ENCODE results near the gene PLEKHS1.

The PLEKHS1 gene

DNA sequence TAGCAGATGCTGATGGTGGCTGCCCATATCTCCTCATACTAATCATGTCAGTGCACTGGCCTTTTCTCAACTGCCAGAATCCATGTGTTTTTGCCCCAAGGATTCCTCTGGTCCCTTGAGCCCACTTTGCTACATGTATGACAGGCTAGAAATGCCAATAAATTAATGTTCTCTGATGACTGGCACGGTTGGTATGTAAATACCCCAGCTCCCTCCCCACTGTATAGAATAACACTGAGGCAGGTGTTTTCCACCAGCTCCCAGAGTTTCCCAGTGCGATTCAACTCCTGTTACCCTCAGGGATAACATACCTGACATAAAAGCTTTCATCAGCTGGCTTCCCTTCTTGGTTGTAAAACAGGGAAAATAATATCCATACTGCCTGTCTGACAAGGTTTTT lies 9.0 kb upstream of the PLEKHS1 start:
- no peak for DNase-seq
- no peaks in the 10 kb centered on the region for H3K36me3 ChIP-seq (replicated peaks)
- no peak overlapping the region for H3K4me3 ChIP-seq (ENCODE audit: low read depth, low read length)
- in situ Hi-C loops (cut with HindIII; ENCODE audit: low pct_ligation_motif_present, low sequenced_read_pairs): no loop called here
- TF ChIP-seq, protein P1, sequence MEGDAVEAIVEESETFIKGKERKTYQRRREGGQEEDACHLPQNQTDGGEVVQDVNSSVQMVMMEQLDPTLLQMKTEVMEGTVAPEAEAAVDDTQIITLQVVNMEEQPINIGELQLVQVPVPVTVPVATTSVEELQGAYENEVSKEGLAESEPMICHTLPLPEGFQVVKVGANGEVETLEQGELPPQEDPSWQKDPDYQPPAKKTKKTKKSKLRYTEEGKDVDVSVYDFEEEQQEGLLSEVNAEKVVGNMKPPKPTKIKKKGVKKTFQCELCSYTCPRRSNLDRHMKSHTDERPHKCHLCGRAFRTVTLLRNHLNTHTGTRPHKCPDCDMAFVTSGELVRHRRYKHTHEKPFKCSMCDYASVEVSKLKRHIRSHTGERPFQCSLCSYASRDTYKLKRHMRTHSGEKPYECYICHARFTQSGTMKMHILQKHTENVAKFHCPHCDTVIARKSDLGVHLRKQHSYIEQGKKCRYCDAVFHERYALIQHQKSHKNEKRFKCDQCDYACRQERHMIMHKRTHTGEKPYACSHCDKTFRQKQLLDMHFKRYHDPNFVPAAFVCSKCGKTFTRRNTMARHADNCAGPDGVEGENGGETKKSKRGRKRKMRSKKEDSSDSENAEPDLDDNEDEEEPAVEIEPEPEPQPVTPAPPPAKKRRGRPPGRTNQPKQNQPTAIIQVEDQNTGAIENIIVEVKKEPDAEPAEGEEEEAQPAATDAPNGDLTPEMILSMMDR (IDR thresholded peaks at IDR 0.05; ENCODE audit: low read depth, low read length, missing control alignments): no peak
- no peaks in the 10 kb centered on the region for H3K27me3 ChIP-seq (replicated peaks)
- H3K27ac ChIP-seq: no peak overlapping the region

DNA sequence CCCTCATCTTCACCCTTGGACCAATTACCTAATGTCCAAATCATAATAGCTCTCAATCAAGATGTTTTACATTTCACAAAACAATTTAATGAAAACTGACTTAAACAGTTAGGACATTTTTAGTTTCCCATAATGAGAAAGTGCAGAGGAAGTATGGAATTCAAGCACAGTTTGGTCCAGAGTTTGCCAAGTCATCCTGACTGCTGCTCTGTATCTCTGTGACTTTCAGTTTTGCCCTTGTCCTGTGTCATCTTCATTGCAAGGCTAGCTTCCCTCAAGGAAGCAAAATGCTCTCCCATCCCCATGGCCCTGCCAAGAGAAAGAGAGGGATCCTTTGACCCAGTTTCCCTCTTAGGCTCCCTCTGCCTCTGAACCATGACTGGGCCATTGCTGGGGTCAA lies 7.9 kb upstream of the PLEKHS1 start:
- Histone ChIP-seq H3K27ac (no peak overlapping the region), H3K4me3 (ENCODE audit: low read depth, low read length) (no peak overlapping the region), H3K36me3 (replicated peaks) (no peaks in the 10 kb centered on the region), H3K27me3 (replicated peaks) (no peaks in the 10 kb centered on the region)
- in situ Hi-C loops (cut with HindIII; ENCODE audit: low pct_ligation_motif_present, low sequenced_read_pairs): no loop called here
- DNase-seq: no peak
- TF ChIP-seq, protein P1 (IDR thresholded peaks at IDR 0.05; ENCODE audit: low read depth, low read length, missing control alignments): no peak

DNA sequence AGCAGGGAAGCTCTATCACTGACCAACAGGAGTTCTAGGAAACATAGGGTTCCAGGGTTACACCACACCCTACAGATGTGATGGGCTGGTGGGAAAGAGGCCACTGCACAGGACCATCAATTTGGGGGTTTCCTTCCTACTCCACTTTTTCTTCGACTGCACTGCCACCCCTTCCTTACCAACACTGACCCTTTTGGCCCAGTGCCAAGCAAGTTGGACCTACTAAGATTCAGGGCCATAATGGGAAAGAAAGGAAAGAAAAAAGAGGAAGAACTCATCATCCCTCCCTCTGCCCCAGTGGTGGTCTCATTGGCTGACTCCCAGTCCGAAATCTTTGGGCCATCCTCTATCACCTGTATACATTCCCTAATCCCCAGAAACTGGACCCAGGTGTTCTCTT lies 6.1 kb upstream of the PLEKHS1 start:
- TF ChIP-seq, protein P1 (IDR thresholded peaks at IDR 0.05; ENCODE audit: low read depth, low read length, missing control alignments): no peak
- H3K4me3 ChIP-seq (ENCODE audit: low read depth, low read length): no peak overlapping the region
- DNase-seq: no peak
- H3K27me3 ChIP-seq (replicated peaks): no peaks in the 10 kb centered on the region
- H3K27ac ChIP-seq: no peak overlapping the region
- no peaks in the 10 kb centered on the region for H3K36me3 ChIP-seq (replicated peaks)
- in situ Hi-C loops (cut with HindIII; ENCODE audit: low pct_ligation_motif_present, low sequenced_read_pairs): no loop called here

DNA sequence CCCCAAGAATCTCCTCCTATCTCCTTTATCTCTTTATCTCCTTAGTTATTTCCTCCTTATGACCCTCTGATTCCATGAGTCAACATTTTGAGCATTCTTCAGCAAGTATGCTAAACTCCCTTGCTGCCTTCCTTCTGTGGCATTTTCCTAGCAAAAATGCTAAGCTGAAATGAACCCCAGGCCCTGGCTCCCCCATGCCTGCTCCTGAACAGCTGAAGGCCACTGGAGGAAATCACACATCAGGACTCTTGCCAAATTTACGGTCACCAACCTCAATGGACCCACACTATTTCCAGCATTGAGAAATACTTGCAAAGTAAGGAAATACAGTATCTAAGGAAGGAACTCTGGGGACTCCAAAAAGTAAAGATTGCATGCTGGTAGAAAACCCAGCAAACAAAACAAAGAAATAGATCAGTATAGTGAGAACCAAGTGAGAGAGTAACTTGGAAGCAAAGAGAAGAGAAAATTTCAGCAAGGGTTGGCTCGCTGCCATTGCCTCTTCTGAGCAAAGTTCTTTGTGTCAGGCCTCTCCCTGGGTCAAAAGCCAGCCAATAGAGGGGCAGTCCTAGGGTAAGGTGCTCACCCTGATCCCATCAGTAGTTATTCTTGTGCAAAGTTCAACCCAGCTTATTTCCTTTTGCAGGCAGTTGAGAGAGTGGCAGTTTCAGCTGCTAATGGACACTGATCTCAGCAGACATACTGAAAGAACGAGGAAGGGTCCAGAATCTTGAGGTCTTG lies 5.1 kb upstream of the PLEKHS1 start:
- peak; percentile 27 for DNase-seq
- no peaks in the 10 kb centered on the region for H3K36me3 ChIP-seq (replicated peaks)
- no peaks in the 10 kb centered on the region for H3K27me3 ChIP-seq (replicated peaks)
- H3K27ac ChIP-seq: no peak overlapping the region
- TF ChIP-seq, protein P1 (IDR thresholded peaks at IDR 0.05; ENCODE audit: low read depth, low read length, missing control alignments): no peak
- no peak overlapping the region for H3K4me3 ChIP-seq (ENCODE audit: low read depth, low read length)
- in situ Hi-C loops (cut with HindIII; ENCODE audit: low pct_ligation_motif_present, low sequenced_read_pairs): no loop called here

DNA sequence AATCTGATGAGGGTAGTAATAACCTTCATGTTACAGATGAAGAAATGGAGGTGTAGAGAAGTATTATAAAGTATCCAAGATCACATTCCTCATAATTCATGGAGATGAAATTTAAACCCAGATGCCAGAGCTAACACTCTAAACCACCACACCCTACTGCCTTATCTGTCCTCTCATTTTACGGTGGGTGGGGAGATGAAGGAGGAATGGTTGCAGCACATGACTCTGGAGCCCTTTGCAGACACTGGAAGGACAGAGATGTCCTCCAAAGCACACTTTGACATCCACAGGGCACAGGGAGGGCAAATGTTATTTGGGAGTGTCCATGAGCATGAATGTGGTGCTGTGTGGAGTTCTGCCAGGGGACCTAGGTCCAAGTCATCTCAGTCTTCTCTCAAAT lies 1.1 kb downstream of the PLEKHS1 start:
- TF ChIP-seq, protein P1 (IDR thresholded peaks at IDR 0.05; ENCODE audit: low read depth, low read length, missing control alignments): no peak
- in situ Hi-C loops (cut with HindIII; ENCODE audit: low pct_ligation_motif_present, low sequenced_read_pairs): no loop called here
- no peak for DNase-seq
- Histone ChIP-seq H3K36me3 (replicated peaks) (no peaks in the 10 kb centered on the region), H3K27ac (no peak overlapping the region), H3K4me3 (ENCODE audit: low read depth, low read length) (no peak overlapping the region), H3K27me3 (replicated peaks) (no peaks in the 10 kb centered on the region)

Data from brain microvascular endothelial cell (primary cell).